Cardiac muscle cell (in vitro differentiated cells and primary cell): ENCODE data around the gene AMH. TPM values are rescaled to one million over a fixed set of nuclear protein-coding genes. Genes with fewer than 3 reads are reported as not detected.
A peak's percentile ranks its signal among the peaks of the same experiment; 100 is the strongest.

Experiments
- DNase-seq, 2 donors: peaks; one replicate each; pipeline versions ENCODE4 v3.0.0 to v3.0.0-alpha.2; 2010 to 2017; ENCODE audit warnings: low read depth in 1 of 2, low spot score in 1 of 2
- H3K27ac ChIP-seq: fragments of 200-600 bp; sonication (generic); 2 replicates; pipeline ENCODE4 v1.5.1; 2016
- H3K27me3 ChIP-seq: fragments of 200-600 bp; sonication (generic); 2 replicates; pipeline ENCODE4 v1.6.0; 2016; ENCODE audit warnings: control low read depth
- H3K36me3 ChIP-seq: fragments of 200-600 bp; sonication (generic); 2 replicates; pipeline ENCODE4 v1.5.1; 2016; ENCODE audit warnings: control low read depth
- H3K4me1 ChIP-seq: fragments of 200-600 bp; sonication (generic); 2 replicates; pipeline ENCODE4 v1.8.1; 2017; ENCODE audit warnings: low read depth, mild to moderate bottlenecking, mixed run types
- H3K4me3 ChIP-seq: fragments of 200-600 bp; sonication (generic); 2 replicates; pipeline ENCODE4 v1.5.1; 2016; ENCODE audit warnings: mild to moderate bottlenecking
- H3K9me3 ChIP-seq: fragments of 200-600 bp; sonication (generic); 2 replicates; pipeline ENCODE4 v1.5.1; 2017; ENCODE audit warnings: low read depth, mild to moderate bottlenecking, control low read depth
- polyA plus RNA-seq: library from polyadenylated mRNA; unstranded; fragments of >200 nt; fragmentation: Nextera tagmentation; extraction: Ambion mirVana; gene quantifications from 2 replicates; pipeline ENCODE4 v1.2.1, GENCODE V29; 2016
- total RNA-seq: library from RNA; depleted of rRNA; stranded (reverse); fragments of >200 nt; gene quantifications from 2 replicates; pipeline ENCODE4 v1.2.3, GENCODE V29; 2016
- TF ChIP-seq, protein P1 (sequence below): IDR thresholded peaks from 2 replicates; pipeline ENCODE4 v1.5.1; 2012; ENCODE audit warnings: low read depth, mild to moderate bottlenecking, low read length

The AMH gene
- total and polyA plus RNA-seq, 2 experiments from 2014 or later, result 24.1 to 71.4 TPM

DNA sequence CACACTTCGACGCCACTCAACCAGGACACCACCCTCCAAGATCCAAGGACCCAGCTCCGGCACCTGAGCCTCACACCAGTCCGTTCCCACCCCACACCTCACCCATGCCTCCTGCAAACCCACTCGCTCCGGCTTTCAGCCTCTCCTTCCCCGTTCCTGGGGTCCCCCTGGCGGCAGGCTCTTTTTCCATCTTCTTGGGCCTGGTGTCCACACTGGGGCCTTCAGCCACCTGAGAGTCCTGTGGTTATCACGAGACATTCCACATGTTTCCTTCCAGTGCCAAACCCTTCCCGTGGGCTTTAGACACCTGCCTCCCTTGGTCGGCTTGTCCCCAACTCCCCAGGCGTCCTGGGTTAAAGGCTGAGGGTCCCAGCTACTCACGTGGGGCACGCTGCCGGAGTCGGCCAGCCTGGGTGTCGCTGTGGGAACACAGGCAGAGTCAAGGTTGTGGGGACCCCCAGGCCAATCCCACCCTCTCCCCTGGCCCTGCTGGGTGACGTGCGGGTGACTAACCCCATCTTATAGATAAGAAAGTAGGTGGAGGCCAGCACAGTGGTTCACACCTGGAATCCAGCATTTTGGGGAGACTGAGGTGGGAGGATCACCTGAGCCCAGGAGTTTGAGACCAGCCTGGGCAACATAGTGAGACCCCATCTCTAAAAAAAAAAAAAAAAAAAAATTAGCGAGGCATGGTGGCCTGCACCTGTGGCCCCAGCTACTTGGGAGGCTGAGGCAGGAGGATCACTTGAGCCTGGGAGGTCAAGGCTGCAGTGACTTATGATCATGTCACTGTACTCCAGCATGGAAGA is 5.1 kb downstream of the AMH start:
- TF ChIP-seq, protein P1, sequence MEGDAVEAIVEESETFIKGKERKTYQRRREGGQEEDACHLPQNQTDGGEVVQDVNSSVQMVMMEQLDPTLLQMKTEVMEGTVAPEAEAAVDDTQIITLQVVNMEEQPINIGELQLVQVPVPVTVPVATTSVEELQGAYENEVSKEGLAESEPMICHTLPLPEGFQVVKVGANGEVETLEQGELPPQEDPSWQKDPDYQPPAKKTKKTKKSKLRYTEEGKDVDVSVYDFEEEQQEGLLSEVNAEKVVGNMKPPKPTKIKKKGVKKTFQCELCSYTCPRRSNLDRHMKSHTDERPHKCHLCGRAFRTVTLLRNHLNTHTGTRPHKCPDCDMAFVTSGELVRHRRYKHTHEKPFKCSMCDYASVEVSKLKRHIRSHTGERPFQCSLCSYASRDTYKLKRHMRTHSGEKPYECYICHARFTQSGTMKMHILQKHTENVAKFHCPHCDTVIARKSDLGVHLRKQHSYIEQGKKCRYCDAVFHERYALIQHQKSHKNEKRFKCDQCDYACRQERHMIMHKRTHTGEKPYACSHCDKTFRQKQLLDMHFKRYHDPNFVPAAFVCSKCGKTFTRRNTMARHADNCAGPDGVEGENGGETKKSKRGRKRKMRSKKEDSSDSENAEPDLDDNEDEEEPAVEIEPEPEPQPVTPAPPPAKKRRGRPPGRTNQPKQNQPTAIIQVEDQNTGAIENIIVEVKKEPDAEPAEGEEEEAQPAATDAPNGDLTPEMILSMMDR, result peak; percentile 66
- H3K27me3 ChIP-seq, result peaks cover 24% of the 10 kb centered on the region
- peaks cover 3% of the 10 kb centered on the region for H3K4me1 ChIP-seq
- H3K4me3 ChIP-seq, result no peak overlapping the region
- peak; percentile 59 to 76 for DNase-seq
- H3K36me3 ChIP-seq, result no peaks in the 10 kb centered on the region
- no peaks in the 10 kb centered on the region for H3K9me3 ChIP-seq
- H3K27ac ChIP-seq, result no peak overlapping the region

DNA sequence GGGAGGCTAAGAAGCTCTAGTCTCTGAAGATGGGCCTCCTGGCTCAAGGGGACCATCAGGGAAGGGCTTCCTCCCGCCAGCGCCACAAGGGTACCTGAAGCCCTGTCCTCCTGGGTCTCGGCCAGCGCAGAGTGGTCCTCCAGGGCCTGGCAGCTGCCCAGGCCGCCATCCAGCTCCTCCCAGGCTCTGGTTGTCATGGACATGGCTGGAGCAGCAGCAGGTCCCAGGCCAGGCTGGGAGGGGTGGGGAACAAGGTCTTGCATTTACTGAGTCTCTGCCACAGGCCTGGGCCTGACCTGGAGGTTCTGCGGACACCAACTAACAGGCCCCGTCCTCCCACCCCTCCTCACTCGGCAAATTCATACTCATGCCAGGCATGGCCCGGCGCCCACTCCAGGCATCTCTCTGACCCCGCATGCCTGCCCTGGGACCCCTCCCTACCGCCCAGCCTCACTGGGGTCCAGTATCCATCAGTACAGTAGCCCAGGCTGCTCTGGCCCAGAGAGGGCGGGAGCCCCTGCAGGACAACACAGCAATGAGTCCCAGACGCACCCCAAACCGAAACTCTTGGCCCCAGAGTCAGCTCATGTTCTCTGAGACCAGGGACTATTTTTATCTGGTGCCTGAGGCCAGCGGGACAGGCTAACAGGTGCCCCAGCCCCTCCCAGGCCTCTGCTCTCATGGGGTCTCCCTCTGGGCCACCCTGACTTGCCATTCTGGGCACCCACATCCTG is 6.2 kb downstream of the AMH start:
- no peak overlapping the region for H3K4me3 ChIP-seq
- DNase-seq, result no peak
- H3K9me3 ChIP-seq, result no peaks in the 10 kb centered on the region
- H3K27me3 ChIP-seq, result peaks cover 24% of the 10 kb centered on the region
- peaks cover 3% of the 10 kb centered on the region for H3K4me1 ChIP-seq
- H3K27ac ChIP-seq, result no peak overlapping the region
- TF ChIP-seq, protein P1, result no peak
- no peaks in the 10 kb centered on the region for H3K36me3 ChIP-seq

DNA sequence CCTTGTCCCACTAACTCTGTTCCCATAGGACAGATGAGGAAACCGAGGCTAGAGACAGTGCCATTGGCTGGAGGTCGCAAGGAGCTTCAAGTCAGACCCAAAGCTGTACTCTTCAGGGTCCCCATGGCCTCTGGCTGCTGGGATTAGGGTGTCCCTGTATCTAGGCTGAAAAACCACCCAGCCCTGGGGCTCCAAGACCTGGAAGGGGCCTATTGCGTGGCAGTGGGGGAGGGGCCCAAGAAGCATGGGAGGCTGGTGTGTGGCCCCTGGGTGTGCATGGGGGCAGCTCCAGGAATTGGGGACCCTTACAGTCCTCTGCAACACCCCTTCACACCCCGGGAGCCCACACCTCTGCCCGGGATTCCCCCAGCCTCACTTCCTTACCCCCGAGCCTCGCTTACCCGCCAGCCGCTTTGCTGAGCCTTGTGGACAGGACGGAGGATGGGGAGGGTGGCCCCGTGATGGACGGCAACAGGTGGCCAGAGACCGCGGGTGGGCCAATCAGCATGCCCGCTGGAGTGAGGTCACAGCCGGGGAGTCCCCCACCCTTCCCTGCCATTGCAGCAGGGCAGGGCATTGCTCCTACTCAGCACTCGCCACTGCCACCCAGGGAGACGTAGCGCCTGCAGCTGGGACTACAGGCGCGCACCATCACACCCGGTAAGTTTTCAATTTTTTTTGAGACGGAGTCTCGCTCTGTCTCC is 7.0 kb downstream of the AMH start, which contains the start of gene JSRP1:
Gene JSRP1 (minus strand): TSS at position 436 of the 704 bp plus-strand sequence. CDS start 1,103 bp downstream, outside the sequence.
- Histone ChIP-seq H3K27ac (no peak within 1 kb of the TSS), H3K27me3 (peaks cover 18% of the 10 kb centered on the region)
- no peak for DNase-seq

DNA sequence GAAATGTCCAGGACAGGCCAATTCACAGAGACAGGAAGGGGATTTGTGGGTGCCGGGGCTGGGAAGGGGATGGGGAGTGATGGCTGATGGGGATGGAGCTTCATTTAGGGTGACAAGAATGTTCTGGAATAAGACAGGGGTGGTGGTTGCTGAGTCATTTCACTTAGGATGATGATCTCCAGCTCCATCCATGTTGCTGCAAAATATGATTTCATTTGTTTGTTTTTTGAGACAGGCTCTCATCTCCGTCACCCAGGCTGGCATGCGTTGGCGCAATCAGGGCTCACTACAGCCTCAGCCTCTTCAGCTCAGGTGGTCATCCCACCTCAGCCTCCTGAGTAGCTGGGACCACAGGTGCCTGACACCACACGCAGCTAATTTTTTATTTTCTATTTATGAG is 10.2 kb downstream of the AMH start:
- Histone ChIP-seq H3K4me1 (no peaks in the 10 kb centered on the region), H3K36me3 (no peaks in the 10 kb centered on the region), H3K4me3 (no peak overlapping the region), H3K27me3 (no peaks in the 10 kb centered on the region), H3K27ac (no peak overlapping the region), H3K9me3 (no peaks in the 10 kb centered on the region)
- TF ChIP-seq, protein P1, result no peak
- DNase-seq, result no peak

More for the DNA sequence above, 7.0 kb downstream of the AMH start, which contains the start of gene JSRP1:
- Histone ChIP-seq H3K4me1 (peaks cover 3% of the 10 kb centered on the region), H3K4me3 (no peak within 1 kb of the TSS), H3K36me3 (no peaks in the 10 kb centered on the region), H3K9me3 (no peaks in the 10 kb centered on the region)
- TF ChIP-seq, protein P1, result no peak

DNA sequence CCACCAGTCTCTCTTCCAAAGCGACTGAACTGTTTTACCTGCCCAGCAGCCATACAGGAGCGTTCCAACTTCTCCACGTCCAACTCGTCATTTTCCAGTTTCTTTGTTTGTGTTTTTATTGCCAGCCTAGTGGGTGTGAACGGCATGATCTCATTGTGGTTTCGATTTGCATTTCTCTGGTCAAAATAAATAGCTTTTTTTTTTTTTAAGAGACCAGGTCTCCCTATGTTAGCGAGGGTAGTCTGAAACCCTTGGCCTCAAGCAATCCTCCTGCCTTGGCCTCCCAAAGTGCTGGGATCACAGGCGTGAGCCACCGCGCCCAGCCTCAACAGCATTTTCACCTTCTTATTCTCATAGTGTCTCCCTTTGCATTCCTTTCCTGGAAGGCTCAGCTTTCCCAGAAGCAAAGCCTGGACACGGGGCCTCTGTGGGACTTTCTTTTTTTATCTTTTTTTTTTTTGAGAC is 11.2 kb downstream of the AMH start:
- H3K4me3 ChIP-seq, result no peak overlapping the region
- no peaks in the 10 kb centered on the region for H3K27me3 ChIP-seq
- TF ChIP-seq, protein P1, result no peak
- no peaks in the 10 kb centered on the region for H3K9me3 ChIP-seq
- no peaks in the 10 kb centered on the region for H3K4me1 ChIP-seq
- no peak overlapping the region for H3K27ac ChIP-seq
- DNase-seq, result no peak
- H3K36me3 ChIP-seq, result no peaks in the 10 kb centered on the region
